ENCODE data around the gene OR1L8. TPM values are rescaled to one million over a fixed set of nuclear protein-coding genes. Genes with fewer than 3 reads are reported as not detected.
"Not testable (repeated sequence)": the region's sequence is repeated elsewhere in the genome, so short reads cannot be mapped to it uniquely, and the experiment has no call there.

OR1L8 gene
- under 1 TPM in 1 of 2 donors, not detected in 1; 0.29 TPM for total RNA-seq
- long read RNA-seq, donor 1, result 0 reads
- long read RNA-seq, donor 2, result 0 reads

GRCh38 chr9:122583284-122583683 lies at the start of gene OR1L8:
OR1L8 (minus strand) TSS chr9:122583384; CDS start chr9:122568477, 14,907 bp downstream.
- intact Hi-C loops (cut with DNase I); DNase-seq (ENCODE audit: low spot score): not testable (repeated sequence)

DNA sequence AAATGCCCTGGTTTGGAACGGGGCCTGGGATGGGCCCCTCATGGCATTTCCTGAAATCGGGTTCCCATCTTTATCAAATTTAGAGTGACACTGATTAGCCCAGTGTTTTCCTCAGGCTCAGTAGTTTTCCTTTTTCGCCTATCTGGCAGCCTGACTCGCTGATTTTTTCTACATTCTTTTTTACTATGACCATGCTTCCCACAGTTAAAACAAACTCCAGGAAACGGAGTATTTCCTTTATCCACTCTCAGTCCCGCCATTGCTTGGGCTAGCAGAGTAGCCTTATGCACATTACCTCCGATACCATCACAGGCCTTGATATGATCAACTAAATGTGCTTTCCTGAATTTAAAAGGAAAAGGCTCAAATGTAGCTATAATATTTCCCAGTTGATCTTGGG lies 36.8 kb upstream of the OR1L8 start:
- intact Hi-C loops (cut with DNase I), result loop anchor here in 1 of 2 donors (5.0 kb wide), 1 partner anchor 677 kb away; no protein-coding TSS in a partner anchor
- DNase-seq (ENCODE audit: low spot score), result no peak

DNA sequence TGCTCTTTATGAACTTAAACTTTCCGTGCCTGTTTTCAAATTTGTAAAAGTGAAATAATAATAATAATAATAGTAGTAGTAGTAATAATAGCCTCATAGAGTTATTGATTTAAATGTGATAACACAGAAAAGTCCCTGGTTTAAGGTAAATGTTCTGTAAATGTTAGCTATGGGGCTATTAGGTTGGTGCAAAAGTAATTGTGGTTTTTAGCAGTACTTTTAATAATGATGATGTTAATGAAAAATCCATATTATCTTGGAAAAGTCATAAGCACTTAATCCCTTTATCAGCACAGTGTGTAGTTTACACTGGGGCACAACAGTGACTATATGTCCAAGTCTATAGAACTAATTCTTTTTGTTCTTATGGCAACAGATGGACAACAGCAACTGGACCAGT lies 31.2 kb upstream of the OR1L8 start, which contains the start of gene OR1Q1:
Gene OR1Q1, plus strand, starts transcription at position 377 of the 400 bp plus-strand sequence. Its CDS starts 0 bp downstream, at position 377.
- intact Hi-C loops (cut with DNase I), result no loop called here
- no peak for DNase-seq (ENCODE audit: low spot score)

DNA sequence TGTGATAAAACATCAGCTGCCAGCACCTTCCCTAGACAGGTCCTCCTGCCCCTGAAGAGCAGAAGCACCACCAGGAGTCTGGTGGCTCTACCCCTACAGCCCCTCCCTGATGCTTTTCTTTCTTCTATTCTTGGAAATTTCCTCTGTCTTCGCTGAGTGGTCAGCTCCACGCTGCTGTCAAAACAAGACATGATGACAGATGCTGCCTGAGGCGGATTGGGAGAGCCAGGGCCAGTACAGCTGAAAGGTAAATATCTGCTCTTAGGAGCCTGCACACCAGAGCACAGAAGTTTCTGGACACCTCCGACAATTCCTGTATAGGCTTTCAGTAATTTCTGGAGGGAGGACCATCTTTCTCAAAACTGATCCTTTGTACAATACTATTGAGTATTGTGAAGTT lies 26.6 kb upstream of the OR1L8 start:
- intact Hi-C loops (cut with DNase I), result no loop called here
- no peak for DNase-seq (ENCODE audit: low spot score)

GRCh38 chr9:122606587-122606986 lies 23.4 kb upstream of the OR1L8 start:
- no peak for DNase-seq (ENCODE audit: low spot score)
- intact Hi-C loops (cut with DNase I), result no loop called here

DNA sequence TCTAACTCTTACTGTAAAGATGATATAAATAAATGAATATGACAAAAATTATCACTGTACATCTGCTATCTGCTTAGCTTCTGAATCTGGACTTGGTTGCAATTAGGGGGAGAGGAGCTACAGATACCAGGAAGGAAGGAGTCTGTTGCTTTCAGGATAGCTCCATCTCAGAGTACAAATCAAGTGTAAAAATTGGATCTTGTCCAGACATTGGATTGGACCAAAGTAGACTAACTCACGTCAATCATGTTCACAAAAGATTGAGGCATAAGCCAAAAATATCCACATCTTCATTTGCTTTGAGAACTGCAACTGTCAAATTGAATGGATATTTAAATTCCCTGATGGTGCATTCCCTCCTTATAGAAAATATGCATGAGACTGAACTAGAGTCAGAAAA lies 22.5 kb upstream of the OR1L8 start:
- intact Hi-C loops (cut with DNase I), result no loop called here
- no peak for DNase-seq (ENCODE audit: low spot score)

DNA sequence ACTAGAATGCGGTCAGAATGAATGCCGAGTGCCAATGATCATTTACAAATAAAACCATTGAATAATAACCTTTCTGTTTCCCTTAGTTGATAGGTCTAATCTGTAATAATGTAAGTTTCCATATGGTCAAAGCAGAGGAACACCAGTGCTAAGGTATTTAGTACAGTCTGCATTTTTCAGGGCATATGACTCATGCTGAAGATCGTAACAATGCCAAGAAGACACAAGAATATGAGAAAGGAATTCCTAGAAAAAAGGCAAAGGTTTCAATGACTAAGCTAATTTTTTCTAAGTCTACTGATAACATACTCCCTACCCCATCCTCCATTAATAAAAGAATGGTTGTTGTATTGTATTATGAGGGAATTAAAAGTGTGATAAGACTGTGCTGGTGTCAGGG lies 2.8 kb downstream of the OR1L8 start:
- intact Hi-C loops (cut with DNase I), result no loop called here
- no peak for DNase-seq (ENCODE audit: low spot score)

DNA sequence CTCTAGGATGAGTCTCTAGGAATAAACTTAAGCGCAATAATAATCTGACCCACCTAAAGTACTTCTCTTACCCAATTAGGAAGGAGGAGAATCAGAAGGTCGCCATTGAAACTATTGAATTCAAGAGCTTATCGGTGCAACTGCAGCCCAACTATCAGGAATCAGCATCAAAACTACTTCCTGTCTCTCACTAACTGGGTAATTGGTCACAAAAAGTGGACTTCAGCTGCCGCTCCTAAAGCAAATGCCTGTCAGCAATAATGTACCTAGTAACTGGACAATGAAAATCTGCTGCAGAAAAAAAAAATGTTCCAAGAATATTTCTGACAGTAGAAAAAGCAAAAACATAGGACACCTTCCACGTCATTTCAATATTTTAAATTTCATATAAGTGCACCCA lies 3.3 kb downstream of the OR1L8 start:
- intact Hi-C loops (cut with DNase I), result no loop called here
- DNase-seq (ENCODE audit: low spot score), result no peak

DNA sequence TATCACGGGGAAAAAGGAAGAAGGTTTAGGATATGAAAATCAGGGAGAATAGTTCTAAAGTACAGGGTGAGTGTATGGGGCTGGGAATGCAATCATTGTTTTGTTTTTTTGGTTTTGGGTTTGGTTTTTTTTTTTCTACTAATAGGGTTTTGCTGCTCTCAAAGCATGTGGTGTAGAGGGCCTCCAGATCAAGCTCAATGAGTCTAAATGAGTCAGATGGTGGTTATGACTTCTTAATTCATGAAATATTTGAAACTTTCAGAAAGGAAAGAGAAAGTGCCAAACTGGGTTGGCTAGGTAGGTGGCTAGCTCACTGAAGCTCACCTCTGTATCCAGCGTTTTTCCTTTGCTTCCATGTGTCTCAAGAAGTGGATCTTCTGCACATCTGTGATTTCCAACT lies 10.7 kb downstream of the OR1L8 start:
- intact Hi-C loops (cut with DNase I), result no loop called here
- no peak for DNase-seq (ENCODE audit: low spot score)

DNA sequence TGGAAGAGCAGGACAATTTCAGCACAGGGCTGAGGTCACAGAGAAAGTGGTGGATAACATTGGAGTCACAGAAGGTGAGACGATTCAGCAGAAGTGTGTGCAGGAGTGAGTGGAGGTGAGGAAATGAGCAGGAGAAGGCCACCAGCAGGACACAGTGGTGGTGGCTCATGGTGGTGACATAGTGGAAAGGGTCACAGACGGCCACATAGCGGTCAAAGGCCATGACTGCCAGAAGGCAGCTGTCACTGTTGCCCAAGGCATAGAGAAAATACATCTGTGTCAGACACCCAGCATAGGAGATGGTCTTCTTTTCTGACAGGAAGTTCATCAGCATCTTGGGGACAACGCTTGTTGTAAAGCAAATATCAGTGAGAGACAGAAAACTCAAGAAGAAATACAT lies 15.3 kb downstream of the OR1L8 start:
- intact Hi-C loops (cut with DNase I), result no loop called here
- DNase-seq (ENCODE audit: low spot score), result no peak

GRCh38 chr9:122562134-122562760 lies 20.9 kb downstream of the OR1L8 start:
- DNase-seq (ENCODE audit: low spot score), result no peak
- intact Hi-C loops (cut with DNase I), result no loop called here

GRCh38 chr9:122561446-122561845 lies 21.7 kb downstream of the OR1L8 start:
- no peak for DNase-seq (ENCODE audit: low spot score)
- intact Hi-C loops (cut with DNase I), result no loop called here

- intact Hi-C loops (cut with DNase I), result no loop called here
- no peak for DNase-seq (ENCODE audit: low spot score)
Measured at GRCh38 chr9:122552812-122553211, 30.4 kb downstream of the OR1L8 start, which contains the start of gene OR1N2. OR1N2 (plus strand) TSS chr9:122553112; CDS start chr9:122553212, 100 bp downstream.

- intact Hi-C loops (cut with DNase I), result no loop called here
- no peak for DNase-seq (ENCODE audit: low spot score)
Measured at GRCh38 chr9:122551371-122551770, 31.8 kb downstream of the OR1L8 start.

DNA sequence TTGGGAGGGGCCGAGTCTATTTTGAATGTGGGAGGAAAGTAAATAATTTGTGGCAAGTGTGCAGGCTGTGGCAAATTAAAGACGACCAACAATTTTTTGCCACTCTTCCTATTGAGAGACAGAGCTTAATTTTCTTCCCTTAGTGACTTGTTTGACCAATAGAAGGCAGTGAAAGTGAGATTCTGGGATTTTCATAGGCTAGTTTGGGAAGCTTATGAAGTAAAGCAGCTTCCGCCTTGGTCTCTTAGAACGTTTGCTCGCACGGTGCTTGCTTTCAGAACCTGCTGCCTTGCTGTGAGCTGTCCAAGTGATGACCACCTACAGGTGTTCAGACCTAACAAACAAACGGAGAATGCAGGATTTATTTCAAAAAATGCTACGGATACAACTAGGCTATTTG lies 37.0 kb downstream of the OR1L8 start:
- intact Hi-C loops (cut with DNase I), result no loop called here
- no peak for DNase-seq (ENCODE audit: low spot score)

DNA sequence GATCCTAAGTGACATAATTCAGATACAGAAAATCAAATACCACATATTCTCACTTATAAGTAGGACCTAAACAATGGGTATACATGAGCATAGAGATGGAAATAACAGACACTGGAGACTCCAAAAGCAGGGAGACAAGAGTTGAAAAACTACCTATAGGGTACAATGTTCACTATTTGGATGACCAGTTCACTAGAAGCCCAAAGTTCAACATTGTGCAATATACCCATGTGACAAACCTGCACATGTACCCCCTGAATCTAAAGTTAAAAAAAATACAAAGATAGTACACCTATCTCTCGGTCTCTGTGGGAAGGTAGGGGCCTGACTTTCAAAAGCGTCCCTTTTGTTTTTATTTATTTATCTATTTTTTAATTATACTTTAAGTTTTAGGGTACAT lies 44.4 kb downstream of the OR1L8 start:
- DNase-seq (ENCODE audit: low spot score), result no peak
- intact Hi-C loops (cut with DNase I), result no loop called here

DNA sequence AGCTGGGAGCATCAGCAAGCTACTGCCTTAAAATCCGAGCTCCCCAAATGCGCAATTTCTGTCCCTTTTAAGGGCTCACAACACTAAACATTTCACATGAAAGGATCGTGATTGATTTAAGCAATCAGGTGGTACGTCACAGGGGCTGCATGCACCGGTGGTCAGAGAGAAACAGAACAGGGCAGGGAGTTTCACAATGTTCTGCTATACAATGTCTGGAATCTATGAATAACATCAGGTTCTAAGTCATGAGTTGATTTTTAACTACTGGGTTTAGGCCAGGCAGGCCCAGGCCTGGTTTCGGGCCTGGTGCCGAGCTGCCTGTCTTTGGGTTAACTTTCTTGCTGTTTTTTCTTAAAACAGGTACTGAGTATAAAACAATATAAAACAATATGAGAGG lies 46.1 kb downstream of the OR1L8 start:
- DNase-seq (ENCODE audit: low spot score); intact Hi-C loops (cut with DNase I): not testable (repeated sequence)

DNA sequence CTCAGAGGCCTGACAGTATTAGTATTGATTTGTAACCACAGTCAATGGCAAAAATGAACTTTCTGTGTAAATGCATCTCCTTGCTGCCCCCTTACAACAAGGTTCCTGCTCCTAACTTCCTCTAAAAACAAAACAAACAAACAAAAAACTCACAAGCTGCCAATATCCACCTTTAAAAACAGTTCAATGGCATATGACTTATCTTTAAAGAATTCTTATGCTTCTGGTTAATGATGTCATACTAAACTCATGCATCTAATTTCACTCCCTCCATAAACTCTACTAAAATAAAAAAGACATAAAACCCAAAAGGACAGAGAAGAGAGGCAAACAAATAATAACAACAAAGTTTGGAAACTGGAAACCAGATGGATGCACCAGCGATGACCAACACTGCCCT lies 47.0 kb downstream of the OR1L8 start:
- no peak for DNase-seq (ENCODE audit: low spot score)
- intact Hi-C loops (cut with DNase I), result no loop called here

DNA sequence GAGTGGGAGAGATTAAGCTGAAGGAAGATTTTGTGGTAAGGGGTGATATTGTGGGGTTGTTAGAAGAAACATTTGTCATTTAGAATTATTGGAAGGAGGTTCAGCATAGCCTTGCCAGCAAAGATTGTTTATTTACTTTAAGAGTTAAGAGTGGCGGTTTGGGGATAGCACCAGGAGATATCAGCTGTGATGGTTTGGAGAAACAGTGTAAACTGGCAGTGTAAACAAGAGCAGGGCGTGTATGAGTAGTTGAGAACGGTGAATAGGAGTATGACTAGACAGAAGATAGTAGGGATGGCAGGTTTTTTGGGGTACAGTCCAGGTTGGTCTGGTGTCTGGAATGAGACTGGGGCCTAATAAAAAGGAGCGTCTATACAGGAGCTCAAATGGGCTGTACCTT lies 52.0 kb downstream of the OR1L8 start:
- intact Hi-C loops (cut with DNase I); DNase-seq (ENCODE audit: low spot score): not testable (repeated sequence)

- DNase-seq (ENCODE audit: low spot score), result no peak
- intact Hi-C loops (cut with DNase I), result no loop called here
Measured at GRCh38 chr9:122527193-122527592, 56.0 kb downstream of the OR1L8 start, which contains the start of gene OR1N1. OR1N1 (minus strand) TSS chr9:122527293; CDS start chr9:122527293, 0 bp downstream.

DNA sequence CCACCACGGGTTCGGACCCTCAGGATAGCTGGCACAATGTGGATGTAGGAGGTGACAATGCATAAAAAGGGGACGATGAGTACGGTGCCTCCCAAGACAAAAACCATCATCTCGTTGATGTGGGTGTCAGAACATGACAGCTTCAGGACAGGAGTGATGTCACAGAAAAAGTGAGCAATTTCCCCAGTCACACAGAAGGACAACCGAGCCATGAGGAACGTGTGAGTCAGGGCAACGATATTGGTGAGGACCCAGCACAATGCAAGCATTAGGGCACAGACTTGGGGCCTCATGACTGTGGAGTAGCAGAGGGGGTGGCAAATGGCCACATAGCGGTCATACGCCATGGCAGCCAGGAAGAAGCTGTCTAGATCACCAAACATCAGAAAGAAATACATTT lies 56.6 kb downstream of the OR1L8 start:
- intact Hi-C loops (cut with DNase I), result no loop called here
- no peak for DNase-seq (ENCODE audit: low spot score)
